ENCODE data around the gene FMO5.
"Not testable (repeated sequence)": the region's sequence is repeated elsewhere in the genome, so short reads cannot be mapped to it uniquely, and the experiment has no call there.

FMO5 gene

DNA sequence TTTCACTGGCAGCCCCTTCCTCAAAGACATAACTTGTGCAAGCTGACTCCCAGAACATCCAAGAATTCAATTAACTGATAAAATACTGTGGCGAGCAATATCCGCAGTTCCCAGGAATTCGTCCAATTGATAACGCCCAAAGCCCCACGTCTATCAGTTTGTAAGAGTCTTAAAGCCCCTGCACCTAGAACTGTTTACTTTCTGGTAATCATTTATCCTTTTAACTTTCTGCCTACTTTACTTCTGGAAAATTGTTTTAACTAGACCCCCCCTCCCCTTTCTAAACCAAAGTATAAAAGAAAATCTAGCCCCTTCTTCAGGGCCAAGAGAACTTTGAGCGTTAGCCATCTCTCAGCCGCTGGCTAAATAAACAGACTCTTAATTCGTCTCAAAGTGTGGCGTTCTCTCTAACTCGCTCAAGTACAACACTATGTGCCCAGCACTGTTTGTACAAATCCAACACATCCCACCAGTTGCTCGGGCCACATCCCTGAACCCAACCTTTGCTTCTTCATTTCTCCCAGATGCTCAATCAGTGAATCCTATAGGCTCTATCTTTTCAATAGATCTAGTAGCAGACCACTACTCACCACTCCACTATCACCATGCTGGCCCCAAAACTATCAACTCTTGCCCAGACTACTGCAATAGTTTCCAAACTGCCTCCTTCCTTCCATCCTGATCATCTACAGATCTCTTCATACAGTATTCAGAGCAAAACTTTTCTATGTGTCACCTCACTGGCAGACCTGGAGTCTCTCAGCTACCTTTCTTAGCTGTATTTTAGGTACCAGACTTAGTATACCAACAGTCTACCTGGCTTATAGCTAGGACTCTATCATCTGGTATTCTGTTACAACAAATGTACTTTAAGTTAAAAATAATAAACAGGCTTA is 14.0 kb upstream of the FMO5 start:
- DNase-seq = no peak

DNA sequence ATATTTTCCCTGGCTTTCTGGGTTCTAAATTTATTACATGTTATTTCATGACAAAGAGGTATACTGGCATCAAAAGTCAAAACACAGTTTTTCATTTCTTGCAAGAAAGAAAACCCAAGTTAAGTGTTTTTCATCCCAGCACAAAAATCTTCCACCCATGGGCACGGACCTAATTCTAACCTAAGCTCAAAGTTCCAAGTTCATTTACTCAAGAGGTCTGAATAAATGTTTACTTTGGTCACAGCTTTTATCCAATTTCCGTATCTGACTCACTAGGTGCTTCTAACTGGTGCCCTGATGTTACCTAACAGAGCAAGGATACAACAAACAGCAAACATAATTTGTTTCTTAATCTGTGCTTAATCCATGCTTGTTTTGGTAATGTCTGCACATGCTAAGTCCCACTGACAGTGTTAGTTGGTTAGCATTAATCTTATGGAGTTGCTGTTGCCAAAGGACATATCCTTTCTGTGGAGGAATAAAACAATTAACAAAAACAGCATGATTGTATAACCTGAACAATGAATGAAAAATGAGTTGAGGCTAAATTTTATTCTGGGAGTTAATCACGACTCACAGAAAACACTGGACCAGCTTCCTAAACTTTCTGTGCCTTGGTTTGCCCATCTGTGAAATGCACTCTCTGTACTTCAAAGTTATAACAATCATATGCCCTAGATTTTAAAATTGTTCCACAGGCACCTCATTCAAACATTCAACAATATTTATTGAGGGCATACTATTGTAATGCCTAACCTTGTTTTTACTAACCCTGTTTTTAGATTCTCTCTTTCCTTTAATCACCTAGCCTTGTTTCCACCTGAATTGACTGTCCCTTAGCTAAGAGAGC is 13.1 kb upstream of the FMO5 start:
- no peak for DNase-seq

DNA sequence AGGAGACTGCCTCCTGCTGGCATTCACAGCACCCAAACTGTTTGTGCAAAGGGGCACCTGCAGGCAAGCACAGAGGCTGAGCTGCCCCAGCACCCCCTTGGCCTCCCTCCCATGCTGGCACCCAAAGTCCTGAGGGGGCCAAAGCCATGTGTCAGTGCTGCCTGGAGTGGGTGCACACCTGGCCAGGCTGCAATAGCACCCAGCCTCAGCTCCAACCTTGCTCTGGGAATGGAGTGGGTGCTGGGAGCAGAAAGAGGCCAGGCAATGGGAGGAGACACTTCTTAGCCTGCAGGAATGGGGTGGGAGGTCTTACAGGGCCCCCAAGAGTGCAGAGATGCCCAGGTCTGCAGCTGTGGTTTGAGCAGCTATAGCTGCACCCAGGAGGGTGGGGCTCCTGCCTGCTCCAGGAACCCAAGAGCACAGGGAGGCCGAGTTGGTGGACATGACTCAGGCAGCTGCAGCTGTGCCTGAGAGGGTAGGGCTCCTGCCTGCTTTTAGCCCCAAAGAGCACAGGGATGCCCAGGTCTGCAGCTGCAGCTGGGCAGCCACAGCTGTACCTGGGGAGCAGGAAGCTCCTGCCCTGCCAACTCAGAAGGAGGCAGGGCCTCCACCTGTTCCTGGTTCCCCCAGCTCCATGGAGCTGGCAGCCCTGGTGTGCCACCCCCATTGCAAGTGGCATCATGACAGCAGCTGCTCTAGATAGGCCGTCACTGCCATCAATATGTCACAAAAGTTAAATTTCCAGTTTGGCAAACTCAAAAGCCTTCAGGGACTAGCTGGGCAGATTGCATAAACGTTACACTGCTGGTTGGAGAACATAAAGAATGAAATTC is 12.0 kb upstream of the FMO5 start:
- DNase-seq = no peak

DNA sequence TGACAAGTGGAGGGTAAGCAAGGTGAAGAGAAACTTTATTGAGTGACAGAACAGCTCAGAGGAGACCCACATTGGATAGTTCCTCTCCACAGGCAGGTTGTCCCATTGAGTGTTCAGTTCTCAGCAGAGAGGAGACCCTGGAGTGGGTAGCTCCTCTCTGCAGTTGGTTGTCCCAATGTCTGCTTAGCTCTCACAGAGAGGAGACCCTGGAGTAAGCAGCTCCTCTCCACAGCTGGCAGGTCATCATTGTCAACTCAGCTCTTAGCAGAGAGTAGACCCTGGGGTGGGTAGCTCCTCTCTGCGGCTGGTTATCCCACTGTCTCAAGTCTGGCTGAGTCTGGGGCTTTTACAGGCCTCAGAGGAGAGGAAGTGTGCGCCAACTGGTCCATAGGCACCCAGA is 11.3 kb upstream of the FMO5 start:
- no peak for DNase-seq

DNA sequence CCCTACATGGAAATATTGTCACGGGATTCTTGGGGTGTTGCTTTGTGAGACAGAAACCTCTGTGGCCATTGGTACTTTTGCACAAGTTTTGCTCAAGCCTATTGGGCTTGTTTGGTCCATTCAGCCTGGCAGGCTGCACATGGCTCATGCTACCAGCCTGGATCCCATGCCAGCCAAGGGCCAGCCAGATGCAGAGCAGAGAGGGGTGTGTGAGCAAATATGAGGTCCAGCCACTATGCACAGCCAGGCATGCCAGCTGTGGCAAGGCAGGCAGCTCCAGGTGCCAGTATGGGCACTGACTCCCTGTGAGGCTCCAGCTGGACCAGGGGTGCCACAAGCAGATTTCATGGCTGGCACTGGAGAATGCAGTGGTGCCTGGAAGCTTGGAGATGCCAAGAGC is 10.7 kb upstream of the FMO5 start:
- no peak for DNase-seq

DNA sequence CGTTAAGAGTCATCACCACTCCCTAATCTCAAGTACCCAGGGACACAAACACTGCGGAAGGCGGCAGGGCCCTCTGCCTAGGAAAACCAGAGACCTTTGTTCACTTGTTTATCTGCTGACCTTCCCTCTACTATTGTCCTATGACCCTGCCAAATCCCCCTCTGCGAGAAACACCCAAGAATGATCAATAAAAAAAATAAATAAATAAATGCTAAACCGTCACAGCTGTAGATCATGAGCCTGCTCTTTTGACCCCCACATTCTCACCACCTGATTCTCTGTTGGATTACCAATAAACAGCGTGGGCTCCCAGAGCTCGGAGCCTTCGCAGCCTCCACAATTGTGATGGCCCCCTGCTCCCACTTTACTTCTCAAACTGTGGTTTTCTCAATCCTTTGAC is 8.8 kb upstream of the FMO5 start:
- DNase-seq = not testable (repeated sequence)

DNA sequence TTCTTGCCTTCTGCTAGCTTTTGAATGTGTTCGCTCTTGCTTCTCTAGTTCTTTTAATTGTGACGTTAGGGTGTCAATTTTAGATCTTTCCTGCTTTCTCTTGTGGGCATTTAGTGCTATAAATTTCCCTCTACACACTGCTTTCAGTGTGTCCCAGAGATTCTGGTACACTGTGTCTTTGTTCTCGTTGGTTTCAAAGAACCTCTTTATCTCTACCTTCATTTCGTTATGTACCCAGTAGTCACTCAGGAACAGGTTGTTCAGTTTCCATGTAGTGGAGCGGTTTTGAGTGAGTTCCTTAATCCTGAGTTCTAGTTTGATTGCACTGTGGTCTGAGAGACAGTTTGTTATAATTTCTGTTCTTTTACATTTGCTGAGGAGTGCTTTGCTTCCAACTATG is 5.9 kb upstream of the FMO5 start:
- not testable (repeated sequence) for DNase-seq

DNA sequence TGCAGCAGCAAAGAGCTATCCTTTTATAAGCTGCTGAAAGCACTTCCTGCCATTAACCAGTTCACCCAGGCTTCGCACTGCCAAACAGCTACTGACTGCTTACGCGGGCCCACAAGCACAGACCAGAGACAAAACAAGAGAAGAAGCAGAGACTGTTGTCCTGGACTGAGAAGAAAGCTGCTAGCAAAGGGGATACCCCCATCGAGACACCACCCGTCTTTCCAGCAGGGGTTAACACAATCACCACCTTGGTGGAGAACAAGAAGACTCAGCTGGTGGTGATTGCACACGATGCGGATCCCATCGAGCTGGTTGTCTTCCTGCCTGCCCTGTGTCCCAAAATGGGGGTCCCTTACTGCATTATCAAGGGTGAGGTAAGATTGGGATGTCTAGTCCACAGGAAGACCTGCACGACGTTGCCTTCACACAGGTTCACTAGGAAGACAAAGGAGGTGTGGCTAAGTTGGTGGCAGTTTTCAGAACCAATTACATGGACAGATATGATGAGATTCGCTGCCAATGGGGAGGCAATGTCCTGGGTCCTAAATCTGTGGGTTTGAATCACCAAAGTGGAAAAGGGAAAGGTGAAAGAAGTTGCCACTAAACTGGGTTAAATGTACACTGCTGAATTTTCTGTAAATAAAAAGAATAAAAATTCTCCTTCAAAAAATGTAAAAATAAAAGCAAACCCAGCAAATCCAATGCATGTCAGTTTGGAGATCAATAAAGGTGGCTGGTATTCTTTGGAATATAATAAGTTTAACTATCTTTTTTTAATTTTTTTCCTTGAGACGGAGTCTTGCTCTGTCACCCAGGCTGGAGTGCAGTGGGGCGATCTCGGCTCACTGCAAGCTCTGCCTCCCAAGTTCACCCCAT is 1.2 kb downstream of the FMO5 start:
- no peak for DNase-seq

DNA sequence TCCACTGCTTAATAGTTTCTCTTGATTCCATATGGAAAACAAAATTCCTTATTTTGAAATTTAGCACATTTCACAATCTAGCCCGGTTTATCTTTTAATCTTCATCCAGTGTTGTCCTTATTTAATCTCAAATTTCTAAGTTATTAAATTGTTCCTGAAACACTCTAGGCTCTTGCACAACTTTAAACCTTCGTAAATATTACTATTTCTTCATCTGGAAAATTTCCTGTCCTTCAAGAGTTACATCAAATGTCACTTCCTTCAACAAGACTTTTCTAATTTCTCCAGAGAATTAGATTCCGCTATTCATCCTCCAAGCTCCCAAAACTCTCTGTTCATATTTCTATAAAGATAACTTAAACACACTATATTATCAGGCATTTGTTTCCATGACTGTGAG is 6.5 kb downstream of the FMO5 start:
- no peak for DNase-seq

DNA sequence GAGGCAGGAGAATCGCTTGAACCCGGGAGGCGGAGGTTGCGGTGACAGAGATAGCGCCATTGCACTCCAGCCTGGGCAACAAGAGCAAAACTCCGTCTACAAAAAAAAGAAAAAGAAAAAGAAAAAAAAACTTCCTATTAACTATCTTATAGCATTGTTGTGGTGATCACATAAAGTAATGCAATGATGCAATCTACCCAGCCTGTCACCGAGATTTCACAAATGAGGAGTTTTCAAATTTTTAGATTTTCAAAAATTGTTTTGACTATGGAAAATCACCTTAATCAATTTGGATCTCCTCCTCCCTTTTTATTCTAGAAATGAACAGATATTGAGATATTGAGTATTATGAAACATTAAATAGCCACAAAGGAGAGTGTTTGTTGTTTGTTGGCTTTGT is 8.0 kb downstream of the FMO5 start:
- DNase-seq = no peak

DNA sequence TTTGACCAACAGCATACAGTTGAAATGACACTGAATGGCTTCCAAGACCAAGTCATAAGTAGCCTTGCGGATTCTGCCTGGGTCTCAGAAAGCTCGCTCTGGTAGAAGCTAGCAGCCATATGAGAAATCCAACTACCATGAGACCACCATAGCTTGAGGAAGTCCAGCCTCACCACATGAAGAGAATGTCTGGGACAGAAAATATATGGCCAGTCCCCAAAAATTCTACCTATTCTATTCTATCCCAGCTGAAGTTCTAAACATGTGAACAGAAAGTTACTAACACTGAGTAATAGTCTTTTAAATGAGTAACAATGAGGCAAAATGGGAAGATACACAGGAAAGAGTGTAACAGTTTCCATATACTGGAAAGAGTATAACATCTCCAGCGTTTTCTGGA is 9.0 kb downstream of the FMO5 start:
- DNase-seq = no peak

DNA sequence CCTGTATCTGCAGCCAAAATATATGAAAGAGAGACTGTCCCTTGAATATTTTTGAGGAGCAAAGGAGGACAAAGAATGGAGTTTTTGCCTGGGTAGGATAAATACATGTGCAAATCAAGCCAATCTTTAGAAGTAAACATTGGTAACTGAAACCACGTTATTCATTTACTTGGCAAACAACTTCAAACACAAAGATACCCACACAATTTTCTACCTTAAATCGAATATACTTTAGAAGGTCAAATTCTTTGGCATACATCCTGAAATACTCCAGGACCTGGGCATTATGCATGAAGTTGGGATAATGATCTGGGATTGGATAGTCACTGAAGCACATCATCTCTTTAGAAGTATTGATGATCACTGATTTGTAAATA is 9.6 kb downstream of the FMO5 start:
- DNase-seq = no peak

DNA sequence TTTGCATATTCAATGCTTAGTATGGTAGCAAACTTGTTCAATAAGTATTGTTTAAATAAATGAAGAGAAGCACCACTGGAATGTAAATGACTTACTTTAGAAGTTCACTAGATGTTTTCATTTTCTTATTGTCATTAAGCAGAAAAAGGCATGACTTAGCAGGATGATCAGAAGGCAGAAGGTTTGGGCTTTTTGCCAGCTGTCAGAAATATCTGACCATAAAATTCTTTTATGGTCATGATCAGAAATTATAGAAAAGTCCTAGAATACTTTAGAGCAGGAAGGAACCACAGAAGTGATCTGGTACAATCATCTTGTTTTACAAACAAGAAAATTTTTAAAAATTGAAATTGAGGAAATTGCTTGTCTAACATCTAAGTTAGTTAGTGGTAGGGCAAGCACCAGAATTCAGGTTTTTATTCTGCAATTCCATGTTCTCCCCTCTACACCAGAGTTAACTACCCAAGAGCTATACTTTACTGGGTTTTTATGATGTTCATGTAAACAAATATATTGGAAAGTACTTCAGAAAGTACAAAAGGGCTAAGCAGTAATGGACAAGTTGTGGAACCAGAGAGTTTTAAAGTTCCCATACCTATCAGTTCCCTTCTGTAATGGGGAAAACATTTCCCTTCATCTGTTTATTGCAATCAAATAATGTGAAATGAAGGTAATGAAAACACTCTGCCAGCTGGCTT is 10.1 kb downstream of the FMO5 start:
- no peak for DNase-seq

DNA sequence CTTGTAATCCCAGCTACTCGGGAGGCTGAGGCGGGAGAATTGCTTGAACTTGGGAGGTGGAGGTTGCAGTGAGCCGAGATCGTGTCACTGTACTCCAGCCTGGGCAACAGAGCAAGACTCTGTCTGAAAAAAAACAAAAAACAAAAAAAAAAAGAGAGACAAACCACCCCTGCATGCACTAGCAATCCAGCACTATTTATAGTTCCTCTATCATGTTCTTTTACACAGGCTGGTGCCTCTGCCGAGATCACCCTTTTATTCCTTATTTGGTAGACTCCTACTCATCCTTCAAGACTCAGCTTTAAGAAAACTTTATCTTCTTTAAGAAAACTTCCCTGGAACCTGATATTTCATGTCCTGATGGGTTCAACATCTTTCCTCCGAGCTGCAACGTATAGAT is 10.8 kb downstream of the FMO5 start:
- DNase-seq = no peak

DNA sequence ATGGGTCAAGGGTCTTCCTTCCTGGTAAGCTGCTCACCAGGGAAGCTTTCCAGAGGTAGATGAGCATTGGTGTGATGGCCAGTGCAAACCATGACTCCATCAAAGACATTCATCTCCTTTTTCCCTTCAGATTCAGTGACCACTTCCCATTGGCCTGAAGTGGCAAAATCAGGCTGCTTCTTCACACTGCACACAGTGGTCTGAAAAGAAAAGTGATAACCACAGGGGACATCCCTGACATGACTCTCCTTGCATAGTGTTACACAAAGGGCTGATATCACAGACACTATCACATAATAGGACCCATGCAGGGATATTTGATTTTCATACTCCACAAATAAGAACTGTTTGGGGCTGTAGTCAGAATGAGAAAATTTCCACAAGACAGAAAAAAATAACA is 11.9 kb downstream of the FMO5 start:
- no peak for DNase-seq

DNA sequence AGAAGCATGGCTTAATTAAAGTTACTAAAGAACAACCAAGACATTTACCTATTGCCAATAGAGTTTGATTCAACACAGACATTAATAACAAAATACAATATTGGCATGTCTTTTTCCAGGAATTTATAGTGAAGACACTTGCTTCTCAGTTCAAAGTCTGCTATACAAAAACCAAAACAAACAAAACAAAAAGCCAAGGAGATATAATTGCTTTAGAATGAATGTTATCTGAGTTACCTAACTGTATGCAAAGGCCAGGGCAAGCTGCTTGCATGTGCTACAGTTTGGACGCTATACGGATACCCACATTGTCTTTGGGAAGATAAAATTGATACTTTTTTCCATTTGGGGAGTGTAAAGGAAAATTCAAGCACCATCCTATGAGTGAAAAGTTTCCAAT is 13.6 kb downstream of the FMO5 start:
- DNase-seq = no peak

DNA sequence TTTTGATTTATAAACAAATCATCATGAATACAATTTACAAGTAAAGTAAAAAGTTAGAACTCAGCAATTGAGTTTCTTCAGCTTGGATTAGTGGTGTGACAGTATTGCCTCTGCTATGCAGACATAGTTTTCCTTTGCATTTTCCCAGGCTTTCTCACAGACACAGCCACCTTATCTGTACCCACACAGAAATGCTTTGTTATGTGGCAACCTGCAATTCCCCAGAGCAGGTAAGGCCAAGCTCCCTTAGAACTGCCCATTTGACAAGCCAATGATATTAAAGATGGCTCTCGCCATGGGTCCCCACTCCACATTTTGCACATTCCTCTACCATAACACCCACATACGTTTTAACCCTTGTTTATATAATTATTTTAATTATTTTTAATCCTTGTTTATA is 14.2 kb downstream of the FMO5 start:
- no peak for DNase-seq

DNA sequence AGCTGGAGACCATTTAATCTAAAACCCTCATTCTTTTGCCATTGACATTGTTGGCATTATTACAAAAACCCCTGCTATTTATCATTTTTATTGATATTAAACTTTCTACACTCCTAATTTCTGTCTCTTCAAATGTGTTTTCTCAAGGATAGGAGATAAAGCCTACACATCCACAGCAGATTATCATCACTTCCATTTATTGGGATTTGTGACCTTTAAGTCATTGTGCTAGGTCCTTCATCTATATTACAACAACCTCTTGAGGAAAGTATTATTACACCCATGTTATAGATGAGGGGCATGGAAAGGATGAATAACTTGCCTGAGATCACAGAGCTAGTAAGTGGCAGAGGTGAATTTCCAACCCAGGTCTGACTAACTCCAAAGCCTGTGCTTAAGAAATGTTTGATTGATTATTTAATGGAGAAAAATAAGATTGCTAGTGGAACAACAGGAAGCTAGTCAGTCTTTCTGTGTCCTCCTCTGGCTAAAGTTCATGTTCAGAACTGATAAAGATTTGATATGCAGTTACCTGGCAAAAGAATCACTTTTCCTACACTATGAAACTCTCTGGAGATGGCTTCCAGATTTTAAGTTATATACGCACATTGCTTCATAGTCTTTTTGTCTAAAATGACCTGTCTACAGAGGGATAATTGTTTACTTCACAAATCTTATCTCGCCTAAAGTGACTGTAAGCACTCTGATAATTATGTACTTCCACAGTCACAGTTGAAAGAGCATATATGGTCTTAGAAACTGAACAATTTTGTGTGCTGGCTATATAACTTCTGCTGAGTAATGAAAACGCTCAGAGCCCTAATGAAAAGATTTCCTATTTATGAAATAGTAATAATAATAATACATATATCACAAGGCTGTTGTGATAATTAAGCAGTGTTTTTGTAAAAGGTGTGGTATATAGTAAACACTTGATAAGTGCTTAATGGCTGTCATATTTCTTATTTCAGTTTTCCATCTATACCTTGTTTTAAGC is 15.0 kb downstream of the FMO5 start:
- no peak for DNase-seq

DNA sequence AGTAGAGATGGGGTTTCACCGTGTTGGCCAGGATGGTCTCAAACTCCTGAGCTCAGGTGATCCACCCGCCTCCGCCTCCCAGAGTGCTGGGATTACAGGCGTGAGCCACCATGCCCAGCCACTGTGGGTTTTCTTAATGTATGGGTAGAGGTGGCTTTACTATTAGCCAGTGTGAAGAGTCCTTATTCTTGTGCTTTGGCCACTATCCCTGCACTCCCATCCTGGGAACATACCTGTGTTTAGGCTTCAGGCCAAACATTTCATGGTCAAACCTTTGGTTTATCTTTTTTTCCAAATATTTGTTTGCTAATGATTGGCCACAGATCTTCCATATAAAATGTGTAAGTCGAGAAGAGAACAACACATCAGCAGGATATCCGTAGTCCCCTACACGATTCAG is 16.5 kb downstream of the FMO5 start:
- no peak for DNase-seq

DNA sequence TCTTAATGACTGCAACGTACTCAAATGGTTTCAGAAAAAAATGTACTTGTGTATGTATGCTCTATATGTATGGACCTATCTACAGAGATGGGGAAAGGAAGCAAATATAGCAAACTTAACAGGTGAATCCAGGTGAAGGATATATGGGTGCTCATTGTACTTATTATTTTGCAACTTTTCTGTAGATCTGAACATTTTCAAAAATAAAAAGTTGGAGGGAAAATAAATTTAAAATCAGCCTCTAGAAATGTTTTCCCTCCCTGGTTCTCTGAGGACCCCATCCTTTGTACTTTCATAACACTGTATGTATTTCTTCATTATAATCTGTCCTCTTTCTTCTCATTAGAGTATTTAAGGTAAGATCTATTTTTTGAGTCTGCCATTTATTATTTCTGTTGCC is 17.9 kb downstream of the FMO5 start:
- DNase-seq = no peak

Data from retina (tissue), 1 donor.